ENCODE measurements around the gene TMEM181.
"Not testable (repeated sequence)": the region's sequence is repeated elsewhere in the genome, so short reads cannot be mapped to it uniquely, and the experiment has no call there.

Gene TMEM181

DNA sequence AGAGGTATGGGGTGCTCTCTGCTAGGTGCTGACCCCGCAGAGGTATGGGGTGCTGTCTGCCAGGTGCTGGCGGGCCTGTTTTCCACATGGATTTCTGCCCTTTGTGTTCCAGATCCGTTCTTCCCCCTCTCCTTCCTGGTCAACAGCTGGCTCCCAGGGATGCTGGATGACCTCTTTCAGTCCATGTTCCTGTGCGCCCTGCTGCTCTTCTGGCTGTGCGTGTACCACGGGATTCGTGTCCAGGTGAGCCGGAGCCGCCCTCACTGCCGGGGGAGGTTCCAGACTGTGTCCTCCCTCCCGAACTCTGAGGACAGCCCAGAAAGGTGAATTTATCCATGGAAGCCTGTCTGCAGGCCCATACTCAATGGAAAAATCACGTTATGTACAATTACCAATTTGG, 48.3 kb downstream of the TMEM181 start:
- Histone ChIP-seq H3K4me3 (ENCODE audit: low read depth, low read length) (no peak overlapping the region), H2AFZ (ENCODE audit: low read length, unreplicated experiment) (no peak overlapping the region), H3K27me3 (ENCODE audit: insufficient read depth, low read length) (no peaks in the 10 kb centered on the region), H3K79me2 (ENCODE audit: control insufficient read depth, insufficient read depth, low read length, unreplicated experiment) (no peaks in the 10 kb centered on the region), H3K27ac (ENCODE audit: low read depth, low read length) (no peak overlapping the region), H3K36me3 (ENCODE audit: insufficient read depth, low read length) (peaks cover 43% of the 10 kb centered on the region), H3K4me1 (ENCODE audit: control insufficient read depth, insufficient read depth, low read length, unreplicated experiment) (peaks cover 8% of the 10 kb centered on the region)

DNA sequence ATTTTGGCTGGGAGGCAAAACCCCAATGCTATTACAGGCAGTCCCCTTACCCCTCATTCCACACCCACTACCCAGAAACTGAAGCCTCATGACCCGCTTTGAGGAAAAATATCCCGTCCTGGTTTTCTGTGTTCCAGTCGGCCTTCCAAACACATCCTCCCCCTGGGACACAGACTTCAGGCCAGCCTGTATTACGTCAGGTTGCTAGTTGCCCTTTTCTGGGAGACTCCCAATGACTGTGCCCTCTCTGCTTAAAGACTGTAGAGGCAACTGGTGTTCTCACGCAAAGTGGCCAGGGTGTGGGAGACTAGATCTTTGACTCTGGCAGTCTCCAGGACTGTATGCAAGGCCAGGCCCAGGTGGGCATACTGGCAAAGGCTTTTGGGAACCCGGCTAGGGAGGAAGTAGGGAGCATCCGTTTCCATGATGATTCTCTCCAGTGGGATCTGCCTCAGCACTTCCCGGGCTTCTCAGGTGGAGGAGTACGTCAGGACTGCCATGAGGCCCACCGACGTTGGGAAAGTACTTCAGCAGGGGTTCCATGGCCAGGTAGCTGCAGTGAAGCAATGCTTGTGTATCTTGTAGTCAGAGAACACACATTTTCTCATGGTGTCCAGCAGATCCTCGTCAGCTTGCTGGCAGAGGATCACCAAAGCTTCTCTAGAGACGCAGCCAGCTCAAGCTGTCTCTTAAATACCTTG, 49.7 kb downstream of the TMEM181 start:
- H3K27me3 ChIP-seq (ENCODE audit: insufficient read depth, low read length) = no peaks in the 10 kb centered on the region
- H3K27ac ChIP-seq (ENCODE audit: low read depth, low read length) = no peak overlapping the region
- H2AFZ ChIP-seq (ENCODE audit: low read length, unreplicated experiment) = no peak overlapping the region
- no peaks in the 10 kb centered on the region for H3K79me2 ChIP-seq (ENCODE audit: control insufficient read depth, insufficient read depth, low read length, unreplicated experiment)
- H3K4me3 ChIP-seq (ENCODE audit: low read depth, low read length) = no peak overlapping the region
- H3K36me3 ChIP-seq (ENCODE audit: insufficient read depth, low read length) = peaks cover 52% of the 10 kb centered on the region
- H3K4me1 ChIP-seq (ENCODE audit: control insufficient read depth, insufficient read depth, low read length, unreplicated experiment) = peaks cover 8% of the 10 kb centered on the region

GRCh38 chr6:158610319-158610968, 50.6 kb downstream of the TMEM181 start:
- Histone ChIP-seq H3K36me3 (ENCODE audit: insufficient read depth, low read length) (peaks cover 56% of the 10 kb centered on the region), H3K27me3 (ENCODE audit: insufficient read depth, low read length) (no peaks in the 10 kb centered on the region), H3K27ac (ENCODE audit: low read depth, low read length) (no peak overlapping the region), H2AFZ (ENCODE audit: low read length, unreplicated experiment) (no peak overlapping the region), H3K4me1 (ENCODE audit: control insufficient read depth, insufficient read depth, low read length, unreplicated experiment) (peaks cover 8% of the 10 kb centered on the region), H3K4me3 (ENCODE audit: low read depth, low read length) (no peak overlapping the region), H3K79me2 (ENCODE audit: control insufficient read depth, insufficient read depth, low read length, unreplicated experiment) (no peaks in the 10 kb centered on the region)

GRCh38 chr6:158611039-158611438, 51.1 kb downstream of the TMEM181 start:
- Histone ChIP-seq H2AFZ (ENCODE audit: low read length, unreplicated experiment) (no peak overlapping the region), H3K36me3 (ENCODE audit: insufficient read depth, low read length) (peaks cover 52% of the 10 kb centered on the region), H3K27ac (ENCODE audit: low read depth, low read length) (no peak overlapping the region), H3K4me3 (ENCODE audit: low read depth, low read length) (no peak overlapping the region), H3K79me2 (ENCODE audit: control insufficient read depth, insufficient read depth, low read length, unreplicated experiment) (no peaks in the 10 kb centered on the region), H3K4me1 (ENCODE audit: control insufficient read depth, insufficient read depth, low read length, unreplicated experiment) (peaks cover 8% of the 10 kb centered on the region), H3K27me3 (ENCODE audit: insufficient read depth, low read length) (no peaks in the 10 kb centered on the region)

DNA sequence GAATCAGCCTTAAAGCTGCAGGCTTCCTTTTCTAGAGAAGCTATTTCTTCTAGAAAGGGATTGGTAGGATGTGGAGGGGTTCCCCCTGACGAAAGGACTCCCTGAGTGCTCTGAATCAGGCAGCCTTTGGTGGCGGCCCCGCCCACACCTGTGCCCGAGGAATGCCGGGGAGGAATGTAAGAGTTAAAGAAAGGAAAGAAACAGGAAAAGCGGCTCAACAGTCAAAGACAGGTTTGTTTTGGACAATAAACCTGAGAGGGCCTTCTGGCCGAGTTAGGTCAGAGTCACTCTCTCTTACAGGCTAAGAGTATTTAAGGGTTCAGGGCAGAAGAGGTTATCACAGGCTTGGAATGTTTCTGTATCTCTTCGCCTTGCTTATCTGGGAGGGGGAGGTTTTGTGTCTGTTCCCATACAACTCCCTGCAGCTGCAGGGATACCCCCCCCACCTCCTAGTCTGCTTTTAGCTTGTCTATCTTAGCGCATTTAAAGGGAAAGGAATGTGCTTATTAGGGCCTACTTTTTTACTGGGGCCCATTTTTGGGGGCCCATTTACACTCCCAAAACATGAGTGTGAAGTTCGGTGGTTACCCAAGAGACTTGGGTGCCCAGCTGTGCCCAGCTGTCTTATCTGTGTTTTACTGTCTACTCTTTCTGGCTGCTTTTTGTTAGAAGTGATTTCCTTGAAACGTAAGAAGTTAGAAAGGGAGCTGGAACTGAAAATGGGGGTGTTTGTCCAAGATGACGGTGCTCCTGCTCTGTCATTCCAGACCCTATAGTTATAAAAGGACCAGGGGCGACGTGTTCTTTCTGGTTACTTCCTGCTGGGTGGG, 51.9 kb downstream of the TMEM181 start:
- Histone ChIP-seq H3K27ac (ENCODE audit: low read depth, low read length) (no peak overlapping the region), H3K4me3 (ENCODE audit: low read depth, low read length) (no peak overlapping the region), H3K4me1 (ENCODE audit: control insufficient read depth, insufficient read depth, low read length, unreplicated experiment) (peaks cover 8% of the 10 kb centered on the region), H3K36me3 (ENCODE audit: insufficient read depth, low read length) (peaks cover 46% of the 10 kb centered on the region), H2AFZ (ENCODE audit: low read length, unreplicated experiment) (no peak overlapping the region), H3K79me2 (ENCODE audit: control insufficient read depth, insufficient read depth, low read length, unreplicated experiment) (no peaks in the 10 kb centered on the region), H3K27me3 (ENCODE audit: insufficient read depth, low read length) (no peaks in the 10 kb centered on the region)

DNA sequence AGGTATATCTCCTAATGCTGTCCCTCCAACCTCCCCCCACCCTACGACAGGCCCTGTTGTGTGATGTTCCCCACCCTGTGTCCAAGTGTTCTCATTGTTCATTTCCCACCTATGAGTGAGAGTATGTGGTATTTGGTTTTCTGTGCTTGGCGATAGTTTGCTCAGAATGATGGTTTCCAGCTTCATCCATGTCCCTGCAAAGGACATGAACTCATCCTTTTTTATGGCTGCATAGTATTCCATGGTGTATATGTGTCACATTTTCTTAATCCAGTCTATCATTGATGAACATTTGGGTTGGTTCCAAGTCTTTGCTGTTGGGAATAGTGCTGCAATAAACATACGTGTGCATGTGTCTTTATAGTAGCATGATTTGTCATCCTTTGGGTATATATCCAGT, 54.7 kb downstream of the TMEM181 start:
- not testable (repeated sequence) for H3K27me3 ChIP-seq (ENCODE audit: insufficient read depth, low read length); H3K4me3 ChIP-seq (ENCODE audit: low read depth, low read length); H3K79me2 ChIP-seq (ENCODE audit: control insufficient read depth, insufficient read depth, low read length, unreplicated experiment); H3K27ac ChIP-seq (ENCODE audit: low read depth, low read length); H2AFZ ChIP-seq (ENCODE audit: low read length, unreplicated experiment); H3K4me1 ChIP-seq (ENCODE audit: control insufficient read depth, insufficient read depth, low read length, unreplicated experiment)
- H3K36me3 ChIP-seq (ENCODE audit: insufficient read depth, low read length) = peaks cover 30% of the 10 kb centered on the region

DNA sequence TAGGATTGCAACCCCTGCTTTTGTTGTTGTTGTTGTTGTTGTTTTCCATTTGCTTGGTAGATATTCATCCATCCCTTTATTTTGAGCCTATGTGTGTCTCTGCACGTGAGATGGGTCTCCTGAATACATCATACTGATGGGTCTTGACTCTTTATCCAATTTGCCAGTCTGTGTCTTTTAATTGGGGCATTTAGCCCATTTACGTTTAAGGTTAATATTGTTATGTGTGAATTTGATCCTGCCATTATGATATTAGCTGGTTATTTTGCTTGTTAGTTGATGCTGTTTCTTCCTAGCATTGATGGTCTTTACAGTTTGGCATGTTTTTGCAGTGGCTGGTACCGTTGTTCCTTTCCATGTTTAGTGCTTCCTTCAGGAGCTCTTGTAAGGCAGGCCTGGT, 58.4 kb downstream of the TMEM181 start:
- not testable (repeated sequence) for H3K4me1 ChIP-seq (ENCODE audit: control insufficient read depth, insufficient read depth, low read length, unreplicated experiment); H3K27me3 ChIP-seq (ENCODE audit: insufficient read depth, low read length); H3K27ac ChIP-seq (ENCODE audit: low read depth, low read length); H2AFZ ChIP-seq (ENCODE audit: low read length, unreplicated experiment); H3K79me2 ChIP-seq (ENCODE audit: control insufficient read depth, insufficient read depth, low read length, unreplicated experiment); H3K4me3 ChIP-seq (ENCODE audit: low read depth, low read length)
- peaks cover 17% of the 10 kb centered on the region for H3K36me3 ChIP-seq (ENCODE audit: insufficient read depth, low read length)

- no peaks in the 10 kb centered on the region for H3K4me1 ChIP-seq (ENCODE audit: control insufficient read depth, insufficient read depth, low read length, unreplicated experiment)
- H3K36me3 ChIP-seq (ENCODE audit: insufficient read depth, low read length) = peaks cover 6% of the 10 kb centered on the region
- H3K27me3 ChIP-seq (ENCODE audit: insufficient read depth, low read length) = no peaks in the 10 kb centered on the region
- H2AFZ ChIP-seq (ENCODE audit: low read length, unreplicated experiment) = no peak overlapping the region
- H3K79me2 ChIP-seq (ENCODE audit: control insufficient read depth, insufficient read depth, low read length, unreplicated experiment) = no peaks in the 10 kb centered on the region
- no peak overlapping the region for H3K4me3 ChIP-seq (ENCODE audit: low read depth, low read length)
- H3K27ac ChIP-seq (ENCODE audit: low read depth, low read length) = no peak overlapping the region
Measured at GRCh38 chr6:158619922-158620801, 60.3 kb downstream of the TMEM181 start.

DNA sequence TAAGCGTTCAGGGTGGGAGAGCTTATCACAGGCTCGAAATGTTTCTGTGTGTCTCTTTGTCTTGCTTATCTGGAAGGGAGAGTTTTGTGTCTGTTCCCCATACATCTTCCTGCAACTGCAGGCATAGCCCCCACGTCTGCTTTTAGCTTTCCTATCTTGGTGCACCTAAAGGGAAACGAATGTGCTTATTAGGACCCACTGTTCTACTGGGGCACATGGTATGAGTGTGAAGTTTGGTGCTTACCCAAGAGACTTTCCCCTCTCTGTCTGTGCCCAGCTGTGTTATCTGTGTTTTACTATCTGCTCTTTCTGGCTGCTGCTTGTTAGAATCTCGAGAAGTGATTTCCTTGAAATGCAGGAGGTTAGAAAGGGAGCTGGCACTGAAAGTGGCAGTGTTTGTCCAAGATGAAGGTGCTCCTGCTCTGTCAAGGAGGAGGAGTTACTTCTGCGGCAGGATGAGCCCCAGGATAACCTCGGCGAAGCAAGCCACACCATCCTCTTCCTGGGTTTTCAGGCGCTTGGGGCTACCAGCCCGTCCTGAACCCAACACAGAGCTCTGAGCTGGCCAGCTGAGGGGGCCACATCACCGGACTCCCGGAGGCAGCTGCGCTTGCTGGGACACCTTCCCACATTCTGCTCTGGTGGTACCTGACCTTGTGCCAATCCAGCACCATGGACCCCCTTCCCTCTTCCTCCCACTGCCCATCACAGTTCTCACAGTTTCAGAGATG, 61.2 kb downstream of the TMEM181 start:
- Histone ChIP-seq H2AFZ (ENCODE audit: low read length, unreplicated experiment) (no peak overlapping the region), H3K27ac (ENCODE audit: low read depth, low read length) (no peak overlapping the region), H3K36me3 (ENCODE audit: insufficient read depth, low read length) (peaks cover 4% of the 10 kb centered on the region), H3K27me3 (ENCODE audit: insufficient read depth, low read length) (no peaks in the 10 kb centered on the region), H3K4me3 (ENCODE audit: low read depth, low read length) (no peak overlapping the region), H3K79me2 (ENCODE audit: control insufficient read depth, insufficient read depth, low read length, unreplicated experiment) (no peaks in the 10 kb centered on the region), H3K4me1 (ENCODE audit: control insufficient read depth, insufficient read depth, low read length, unreplicated experiment) (no peaks in the 10 kb centered on the region)

All from ACC112 (cell line).